Jurkat, Clone E6-1 (cell line): ENCODE results near the gene HOXB3.

Source experiments
- DNase-seq: peaks from one replicate; pipeline ENCODE4 v3.0.0-alpha.2; 2011; ENCODE audit warnings: low read depth, low spot score
- H3K4me3 ChIP-seq: 2 replicates; pipeline ENCODE4 v1.5.1; 2011; ENCODE audit warnings: mild to moderate bottlenecking, low read length, control low read depth, moderate library complexity

HOXB3 gene

GRCh38 chr17:48499735-48500434, 90.2 kb downstream of the HOXB3 start:
- H3K4me3 ChIP-seq = no peak overlapping the region
- no peak for DNase-seq

GRCh38 chr17:48499248-48499647, 90.8 kb downstream of the HOXB3 start:
- no peak for DNase-seq
- no peak overlapping the region for H3K4me3 ChIP-seq
